Neural crest cell (in vitro differentiated cells): ENCODE measurements around the gene GTPBP3. TPM values are rescaled to one million over a fixed set of nuclear protein-coding genes. Genes with fewer than 3 reads are reported as not detected.

Experiments used
- DNase-seq: peaks from one replicate; pipeline ENCODE4 v3.0.0; 2021; ENCODE audit warnings: low read depth, mixed read lengths, low spot score
- H3K27ac Mint-ChIP-seq: one replicate; pipeline ENCODE4 v1.8.0; 2021; ENCODE audit warnings: mild to moderate bottlenecking, mixed read lengths; ENCODE audit not compliant: unreplicated experiment
- H3K27me3 Mint-ChIP-seq: 2 replicates; pipeline ENCODE4 v1.8.0; 2021; ENCODE audit warnings: low read depth, mild to moderate bottlenecking, mixed read lengths
- H3K36me3 Mint-ChIP-seq: 2 replicates; pipeline ENCODE4 v1.8.0; 2021; ENCODE audit warnings: low read depth, mild to moderate bottlenecking, mixed read lengths
- H3K4me1 Mint-ChIP-seq: 2 replicates; pipeline ENCODE4 v1.8.0; 2021; ENCODE audit warnings: mixed read lengths
- H3K4me3 Mint-ChIP-seq: one replicate; pipeline ENCODE4 v1.8.0; 2021; ENCODE audit warnings: mild to moderate bottlenecking, mixed read lengths
- H3K9me3 Mint-ChIP-seq: 2 replicates; pipeline ENCODE4 v1.8.0; 2021; ENCODE audit warnings: mixed read lengths
- total RNA-seq: library from RNA; stranded (reverse); gene quantifications from 2 replicates; pipeline ENCODE4 v1.2.1, GENCODE V29; 2021
- TF ChIP-seq, protein P1 (sequence below): fragments of 200-600 bp; sonication (generic); conservative IDR thresholded peaks from 2 replicates; pipeline ENCODE4 v1.5.0; 2021; ENCODE audit warnings: antibody characterized with exemption, mild to moderate bottlenecking

The GTPBP3 gene
- total RNA-seq, 1 donor from 2014 or later = 57.8 TPM

GRCh38 chr19:17309965-17310461 lies 27.3 kb upstream of the GTPBP3 start:
- H3K36me3 Mint-ChIP-seq = no peaks in the 10 kb centered on the region
- peak overlapping the region; percentile 97 for H3K4me3 Mint-ChIP-seq
- no peak for DNase-seq
- H3K27ac Mint-ChIP-seq = peak overlapping the region; percentile 63
- TF ChIP-seq, protein P1, sequence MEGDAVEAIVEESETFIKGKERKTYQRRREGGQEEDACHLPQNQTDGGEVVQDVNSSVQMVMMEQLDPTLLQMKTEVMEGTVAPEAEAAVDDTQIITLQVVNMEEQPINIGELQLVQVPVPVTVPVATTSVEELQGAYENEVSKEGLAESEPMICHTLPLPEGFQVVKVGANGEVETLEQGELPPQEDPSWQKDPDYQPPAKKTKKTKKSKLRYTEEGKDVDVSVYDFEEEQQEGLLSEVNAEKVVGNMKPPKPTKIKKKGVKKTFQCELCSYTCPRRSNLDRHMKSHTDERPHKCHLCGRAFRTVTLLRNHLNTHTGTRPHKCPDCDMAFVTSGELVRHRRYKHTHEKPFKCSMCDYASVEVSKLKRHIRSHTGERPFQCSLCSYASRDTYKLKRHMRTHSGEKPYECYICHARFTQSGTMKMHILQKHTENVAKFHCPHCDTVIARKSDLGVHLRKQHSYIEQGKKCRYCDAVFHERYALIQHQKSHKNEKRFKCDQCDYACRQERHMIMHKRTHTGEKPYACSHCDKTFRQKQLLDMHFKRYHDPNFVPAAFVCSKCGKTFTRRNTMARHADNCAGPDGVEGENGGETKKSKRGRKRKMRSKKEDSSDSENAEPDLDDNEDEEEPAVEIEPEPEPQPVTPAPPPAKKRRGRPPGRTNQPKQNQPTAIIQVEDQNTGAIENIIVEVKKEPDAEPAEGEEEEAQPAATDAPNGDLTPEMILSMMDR = no peak
- H3K9me3 Mint-ChIP-seq = no peaks in the 10 kb centered on the region
- peaks cover 3% of the 10 kb centered on the region for H3K27me3 Mint-ChIP-seq
- peaks cover 43% of the 10 kb centered on the region for H3K4me1 Mint-ChIP-seq

DNA sequence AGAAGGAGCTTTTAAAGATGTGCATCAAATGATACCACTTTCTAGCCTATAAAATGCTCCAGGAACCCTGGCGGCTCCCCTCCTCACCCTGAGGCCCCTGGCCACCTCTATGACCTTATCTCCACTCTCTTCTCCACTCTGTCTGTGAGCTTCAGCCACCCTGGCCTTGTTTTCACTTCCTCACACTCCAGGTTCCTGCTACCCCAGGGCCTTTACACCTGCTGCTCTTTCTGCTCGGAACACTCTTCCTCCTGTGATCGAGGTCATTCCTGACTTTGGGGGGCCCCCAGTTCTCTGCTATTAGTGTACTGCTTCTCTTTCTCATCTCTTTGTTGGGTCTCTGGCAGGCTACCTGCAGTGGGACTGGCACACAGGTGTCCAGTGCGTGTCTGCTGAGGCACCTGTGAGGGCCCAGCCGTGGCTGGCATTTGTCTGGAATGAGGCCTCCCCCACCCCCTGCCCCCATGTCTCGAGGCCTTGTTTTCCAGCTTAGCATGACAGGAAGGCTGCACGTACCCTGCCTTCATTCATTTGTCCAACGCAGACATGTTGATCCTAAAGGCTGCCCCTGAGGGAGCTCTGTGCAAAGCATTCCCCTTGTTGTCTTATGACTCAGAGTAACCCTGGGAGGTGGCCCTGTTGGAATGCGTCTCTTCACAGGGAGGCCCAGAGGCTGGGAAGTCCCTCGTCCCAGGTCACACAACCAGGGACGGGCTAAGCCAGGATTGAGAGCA lies 25.7 kb upstream of the GTPBP3 start:
- Mint-ChIP-seq H3K36me3 (no peaks in the 10 kb centered on the region), H3K9me3 (no peaks in the 10 kb centered on the region), H3K27me3 (no peaks in the 10 kb centered on the region), H3K4me3 (peak overlapping the region; percentile 77), H3K27ac (no peak overlapping the region), H3K4me1 (peaks cover 30% of the 10 kb centered on the region)
- TF ChIP-seq, protein P1 = no peak
- DNase-seq = no peak

DNA sequence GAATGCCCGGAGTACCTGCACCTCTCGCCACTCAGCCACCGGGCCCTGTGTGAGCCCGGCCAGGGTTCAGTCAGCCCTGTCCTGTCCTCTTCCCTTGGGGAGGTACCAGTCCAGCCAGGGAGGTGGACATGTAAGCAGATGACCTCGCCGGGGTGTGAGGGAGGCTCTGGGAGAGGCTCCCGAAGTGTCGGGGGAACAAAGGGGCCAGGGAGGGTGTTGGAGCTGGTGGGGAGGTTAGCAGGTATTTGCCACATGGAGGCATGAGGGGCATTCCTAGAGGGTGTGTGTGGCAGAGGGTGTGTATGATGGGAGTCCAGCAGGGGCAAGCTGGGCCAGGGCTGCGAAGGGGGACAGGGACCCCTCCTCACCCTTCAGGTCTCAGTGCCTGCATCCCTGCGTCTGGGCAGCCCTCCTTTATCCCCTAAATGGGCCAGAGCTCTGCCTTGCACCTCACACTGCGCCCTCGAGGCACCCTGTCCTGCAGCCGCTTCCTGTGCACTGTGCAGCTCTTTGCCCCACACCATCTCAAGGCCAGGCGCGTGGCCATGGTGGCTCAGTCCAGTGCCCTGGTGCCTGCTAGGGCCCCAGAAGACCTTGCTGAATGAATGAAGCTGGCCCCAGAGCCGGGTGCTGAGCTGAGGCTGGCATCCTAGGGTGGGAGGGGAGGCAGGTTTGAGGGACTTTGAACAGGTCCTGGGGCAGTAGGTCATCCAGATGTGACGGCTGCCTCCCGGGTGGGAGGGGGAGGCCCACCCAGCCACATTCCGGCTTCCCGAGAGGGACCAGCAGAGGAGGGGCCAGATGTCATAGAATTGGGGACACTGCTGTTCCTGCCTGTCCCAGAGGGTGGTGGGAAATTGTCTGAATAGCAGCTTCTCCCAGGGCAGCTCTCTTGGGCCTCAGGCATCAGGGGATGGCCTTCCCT lies 24.9 kb upstream of the GTPBP3 start:
- Mint-ChIP-seq H3K27ac (no peak overlapping the region), H3K36me3 (no peaks in the 10 kb centered on the region), H3K9me3 (no peaks in the 10 kb centered on the region), H3K4me1 (peaks cover 29% of the 10 kb centered on the region), H3K4me3 (peak overlapping the region; percentile 77), H3K27me3 (no peaks in the 10 kb centered on the region)
- DNase-seq = no peak
- TF ChIP-seq, protein P1 = no peak

- Mint-ChIP-seq H3K27me3 (no peaks in the 10 kb centered on the region), H3K4me3 (peak overlapping the region; percentile 23), H3K36me3 (no peaks in the 10 kb centered on the region), H3K27ac (no peak overlapping the region), H3K4me1 (peaks cover 19% of the 10 kb centered on the region), H3K9me3 (no peaks in the 10 kb centered on the region)
- TF ChIP-seq, protein P1 = no peak
- DNase-seq = no peak
These were observed 23.3 kb upstream of the GTPBP3 start for GRCh38 chr19:17314007-17314593.

GRCh38 chr19:17318966-17319365 lies 18.4 kb upstream of the GTPBP3 start:
- no peak overlapping the region for H3K4me3 Mint-ChIP-seq
- H3K27me3 Mint-ChIP-seq = no peaks in the 10 kb centered on the region
- no peaks in the 10 kb centered on the region for H3K4me1 Mint-ChIP-seq
- no peaks in the 10 kb centered on the region for H3K9me3 Mint-ChIP-seq
- no peak for DNase-seq
- no peak overlapping the region for H3K27ac Mint-ChIP-seq
- no peaks in the 10 kb centered on the region for H3K36me3 Mint-ChIP-seq
- TF ChIP-seq, protein P1 = no peak
